ENCODE data around the gene NAPSA. TPM values are rescaled to one million over a fixed set of nuclear protein-coding genes. Genes with fewer than 3 reads are reported as not detected.

The NAPSA gene
- total and polyA plus RNA-seq, 9 of the 15 experiments (the other 6 are each of a cell fraction or from before 2014, with no cell fraction given), result 0.25 to 1.9 (median 0.69) TPM

DNA sequence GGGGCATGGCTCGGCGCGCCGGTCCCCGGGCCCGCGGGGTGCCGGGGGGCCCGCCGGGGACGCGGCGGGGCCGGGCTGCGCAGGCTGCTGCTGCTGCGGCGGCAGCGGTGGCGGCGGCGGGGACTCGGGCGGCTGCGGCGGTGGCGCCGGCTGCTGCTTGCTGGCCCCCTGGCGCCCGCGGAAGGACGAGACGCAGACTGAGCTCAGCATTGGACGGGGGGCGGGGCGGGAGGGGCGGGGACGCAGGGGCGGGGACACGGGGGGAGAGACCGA is 36.6 kb downstream of the NAPSA start:
- no CpG with 5 or more reads among the region's 40 CpGs for WGBS (ENCODE audit: insufficient coverage, low coverage, missing lambda C conversion rate)
- H3K4me3 ChIP-seq, result peak overlapping the region; percentile 44; the same call in 1 of the 2 replicates
- peaks cover 3% of the 10 kb centered on the region for H3K9me1 ChIP-seq (ENCODE audit: control insufficient read depth, insufficient read depth, low read length)
- no peaks in the 10 kb centered on the region for H3K9me3 ChIP-seq (replicated peaks; ENCODE audit: control insufficient read depth, insufficient read depth, low read depth, low read length)
- intact Hi-C loops (cut with micrococcal nuclease) (loop anchor here (5.0 kb wide), 1 partner anchor 62 kb away; no protein-coding TSS in a partner anchor), in situ Hi-C loops (cut with MboI) (no loop called here)
- H3K9ac ChIP-seq (ENCODE audit: insufficient read depth in 1 of 2, low read depth in 2 of 2, low read length in 2 of 2), result peak overlapping the region; percentile 41 to 94; a peak in 3 of 4 replicates
- no peak for DNase-seq (ENCODE audit: extremely low read depth in 1 of 4, low spot score in 3 of 4)
- peaks cover 38% of the 10 kb centered on the region for H4K20me1 ChIP-seq (replicated peaks; ENCODE audit: control insufficient read depth, insufficient read depth, low read length)
- CTCF ChIA-PET (ENCODE audit: low intra/inter-chr PET ratio), result interaction anchor here (0.7 to 1.8 kb wide), 3 partner anchors 163 to 1117 kb away, joined by 3 to 5 read pairs (median 5); no protein-coding TSS in a partner anchor
- no peak for ATAC-seq
- peaks cover 33% of the 10 kb centered on the region for H3K79me2 ChIP-seq (ENCODE audit: control insufficient read depth, insufficient read depth, low read length)
- FAIRE-seq, result no peak
- peaks cover 3% of the 10 kb centered on the region; the same call in 1 of the 3 replicates for H3K36me3 ChIP-seq (ENCODE audit: control insufficient read depth, insufficient read depth, low read length)
- peak overlapping the region; percentile 78; the same call in 1 of the 2 replicates for H3K4me2 ChIP-seq (ENCODE audit: insufficient read depth, low read length)
- H2AFZ ChIP-seq (ENCODE audit: low read depth, low read length), result peak overlapping the region; percentile 72; the same call in 1 of the 2 replicates
- H3K27me3 ChIP-seq (ENCODE audit: control insufficient read depth in 2 of 2, insufficient read depth in 2 of 2, low read length in 2 of 2), result no peaks in the 10 kb centered on the region
- POLR2A ChIA-PET, result interaction anchor here (0.5 to 1.1 kb wide), 13 partner anchors 11 to 468 kb away, joined by 3 to 4 read pairs (median 3); partner anchors contain the start of gene ZNF473
- peaks cover 40 to 80% of the 10 kb centered on the region in 2 experiments for H3K4me1 ChIP-seq (replicated peaks in 1 of 2; ENCODE audit: control insufficient read depth in 2 of 2, insufficient read depth in 2 of 2, low read length in 2 of 2)
- H3K27ac ChIP-seq (ENCODE audit: extremely low read depth, low read depth, low read length), result no peak overlapping the region
- no TSS peak for BruUV-seq (replicated peaks)
- TF ChIP-seq STAT5B (CRISPR knock-in tag; IDR thresholded peaks at IDR 0.05) (no peak), ZNF224 (CRISPR knock-in tag; IDR thresholded peaks at IDR 0.05) (no peak), ZNF561 (CRISPR knock-in tag; conservative IDR thresholded peaks at IDR 0.05) (no peak), POLR2G (IDR thresholded peaks at IDR 0.05; ENCODE audit: low read depth, low read length) (peak; percentile 56), PHF8 (IDR thresholded peaks at IDR 0.05; ENCODE audit: borderline replicate concordance, low read length) (peak; percentile 0; the same call in 1 of the 2 replicates), CTCF (IDR thresholded peaks at IDR 0.05 in 2 of 3, conservative IDR thresholded peaks at IDR 0.05 in 1 of 3; ENCODE audit: insufficient read depth in 2 of 3, low read depth in 1 of 3, low read length in 3 of 3) (peak in 1 of 3 experiments; percentile 55; a peak in 1 of 6 replicates), TAF1 (IDR thresholded peaks at IDR 0.05; ENCODE audit: control insufficient read depth, extremely low read depth, insufficient read depth, low read length, severe bottlenecking) (peak; percentile 70), UBTF (IDR thresholded peaks at IDR 0.05; ENCODE audit: borderline replicate concordance in 1 of 2, low read depth in 2 of 2, low read length in 2 of 2) (0 out of 4 replicates have a peak, but pooled peaks of 1 of the 2 experiments have one; percentile 28), ZBTB1 (CRISPR knock-in tag; IDR thresholded peaks at IDR 0.05; ENCODE audit: borderline replicate concordance, low read depth) (peak; percentile 76; the same call in 1 of the 2 replicates), CTCFL (IDR thresholded peaks at IDR 0.05; ENCODE audit: borderline replicate concordance, insufficient read depth, low read depth, low read length, poor library complexity, severe bottlenecking) (peak; percentile 73)
- TF ChIP-seq, protein P1, sequence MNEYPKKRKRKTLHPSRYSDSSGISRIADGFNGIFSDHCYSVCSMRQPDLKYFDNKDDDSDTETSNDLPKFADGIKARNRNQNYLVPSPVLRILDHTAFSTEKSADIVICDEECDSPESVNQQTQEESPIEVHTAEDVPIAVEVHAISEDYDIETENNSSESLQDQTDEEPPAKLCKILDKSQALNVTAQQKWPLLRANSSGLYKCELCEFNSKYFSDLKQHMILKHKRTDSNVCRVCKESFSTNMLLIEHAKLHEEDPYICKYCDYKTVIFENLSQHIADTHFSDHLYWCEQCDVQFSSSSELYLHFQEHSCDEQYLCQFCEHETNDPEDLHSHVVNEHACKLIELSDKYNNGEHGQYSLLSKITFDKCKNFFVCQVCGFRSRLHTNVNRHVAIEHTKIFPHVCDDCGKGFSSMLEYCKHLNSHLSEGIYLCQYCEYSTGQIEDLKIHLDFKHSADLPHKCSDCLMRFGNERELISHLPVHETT (CRISPR knock-in tag; conservative IDR thresholded peaks at IDR 0.05 in 1 of 2, IDR thresholded peaks at IDR 0.05 in 1 of 2), result 0 out of 4 replicates have a peak, but pooled peaks of 1 of the 2 experiments have one; percentile 58

Data from K562 (cell line).